HG03060 (cell line): Measurements from ENCODE around the gene ITPR1.

ENCODE experiments used
- ATAC-seq: cut with Tn5 transposase; IDR thresholded peaks from one replicate; pipeline ENCODE4 v1.9.1; 2021; ENCODE audit warnings: low read depth, moderate number of reproducible peaks; ENCODE audit not compliant: unreplicated experiment

ITPR1 gene

DNA sequence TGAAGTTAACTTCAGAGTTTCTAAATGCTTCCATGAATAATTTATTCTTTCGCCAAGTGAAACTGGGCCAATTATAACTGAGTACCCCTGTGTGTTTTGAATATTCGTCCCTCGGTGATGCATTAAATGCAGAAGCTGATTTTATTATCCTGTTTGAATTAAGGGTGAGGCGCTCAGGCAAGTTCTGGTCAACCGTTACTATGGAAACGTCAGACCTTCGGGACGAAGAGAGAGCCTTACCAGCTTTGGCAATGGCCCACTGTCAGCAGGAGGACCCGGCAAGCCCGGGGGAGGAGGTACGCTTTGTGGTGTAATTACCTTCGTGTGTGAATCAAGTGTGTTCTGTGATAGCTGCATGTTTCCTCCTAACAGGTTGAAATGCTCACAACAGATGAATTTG lies 239.8 kb downstream of the ITPR1 start:
- no peak for ATAC-seq

GRCh38 chr3:4734454-4734853 lies 241.3 kb downstream of the ITPR1 start:
- no peak for ATAC-seq

DNA sequence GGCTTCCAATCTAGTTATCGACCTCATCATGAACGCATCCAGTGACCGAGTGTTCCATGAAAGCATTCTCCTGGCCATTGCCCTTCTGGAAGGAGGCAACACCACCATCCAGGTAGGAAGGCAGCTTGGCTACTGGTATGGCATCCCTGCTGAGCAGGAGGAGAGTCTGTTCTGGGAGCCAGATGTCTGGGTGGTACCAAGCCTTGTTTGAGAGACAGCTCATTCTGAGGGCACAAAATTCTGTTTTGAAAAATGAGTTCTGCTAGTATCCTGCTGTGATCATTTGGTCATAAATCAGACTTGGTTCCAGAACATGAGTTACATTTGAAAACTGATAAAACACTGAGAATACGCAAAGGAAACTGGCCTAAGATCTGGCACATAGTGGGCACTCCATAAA lies 242.1 kb downstream of the ITPR1 start:
- no peak for ATAC-seq

- no peak for ATAC-seq
These were observed 243.2 kb downstream of the ITPR1 start for GRCh38 chr3:4736284-4736861.

- no peak for ATAC-seq
These were observed 245.7 kb downstream of the ITPR1 start for GRCh38 chr3:4738737-4739274.

GRCh38 chr3:4739289-4740236 lies 246.4 kb downstream of the ITPR1 start:
- no peak for ATAC-seq

DNA sequence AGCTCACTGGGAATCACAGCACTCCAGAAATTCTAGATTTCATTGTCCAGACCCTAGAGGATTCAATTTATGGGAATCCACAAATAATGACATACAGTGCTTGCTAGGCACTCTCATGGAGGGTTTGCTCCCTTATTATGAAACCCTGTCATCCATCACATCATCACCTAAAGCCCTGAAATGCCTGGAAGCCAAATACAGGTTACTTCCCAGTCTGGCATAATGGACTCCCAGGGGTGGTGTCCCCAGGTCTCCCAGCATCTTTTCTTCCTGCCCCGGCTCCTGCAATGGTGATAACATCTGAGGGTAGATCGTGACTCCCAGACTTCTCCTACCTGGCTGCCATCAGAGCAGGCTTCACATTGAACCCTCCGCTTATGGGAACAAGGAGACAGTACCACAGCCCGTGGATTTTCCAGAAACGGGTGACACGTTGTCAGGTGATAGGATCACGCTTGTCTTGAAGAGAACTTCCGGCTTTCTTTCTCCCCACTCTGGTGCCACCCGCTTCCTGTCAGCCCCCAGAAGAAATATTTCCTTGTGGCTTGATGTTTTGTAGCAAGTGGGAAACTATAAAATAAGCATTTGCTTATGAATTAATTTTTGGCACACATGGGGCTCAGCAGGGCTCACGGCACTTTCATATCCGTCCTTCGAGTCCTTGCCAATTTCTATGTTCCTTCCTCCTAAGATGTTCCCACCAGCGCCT lies 247.4 kb downstream of the ITPR1 start:
- ATAC-seq, result no peak

DNA sequence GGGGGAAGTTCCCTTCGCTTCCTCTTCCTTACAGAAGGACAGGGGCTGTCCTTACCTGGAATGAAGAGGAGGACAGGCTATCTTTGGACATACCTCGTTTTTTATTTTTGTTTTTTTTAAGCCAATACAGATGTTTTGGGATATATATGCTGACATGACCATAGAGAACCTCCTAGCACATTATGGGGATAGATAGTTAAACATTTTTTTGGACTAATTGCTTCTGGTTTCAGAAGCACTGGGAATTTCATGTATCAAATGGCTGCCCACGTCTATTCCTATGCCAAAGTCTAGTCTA lies 247.9 kb downstream of the ITPR1 start:
- ATAC-seq, result no peak

- ATAC-seq, result no peak
These were observed 248.5 kb downstream of the ITPR1 start for GRCh38 chr3:4741404-4742307.

DNA sequence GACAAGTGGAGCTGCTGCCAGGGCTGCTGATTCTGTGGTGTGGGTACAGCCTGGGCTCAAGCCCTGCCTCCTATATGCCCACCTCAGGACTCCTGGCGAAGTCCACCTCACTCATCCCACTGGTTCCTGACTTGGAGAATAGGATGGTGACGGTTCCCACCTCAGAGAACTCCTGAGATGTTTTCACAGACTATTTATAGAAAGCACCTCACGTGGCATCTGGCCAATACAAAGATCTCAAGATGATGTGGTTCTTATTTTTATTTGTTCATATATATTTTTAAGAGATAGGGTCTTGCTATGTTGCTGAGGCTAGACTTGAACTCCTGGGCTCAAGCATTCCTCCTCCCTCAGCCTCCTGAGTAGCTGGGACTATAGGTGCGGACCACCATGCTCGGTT lies 249.2 kb downstream of the ITPR1 start:
- ATAC-seq, result no peak

DNA sequence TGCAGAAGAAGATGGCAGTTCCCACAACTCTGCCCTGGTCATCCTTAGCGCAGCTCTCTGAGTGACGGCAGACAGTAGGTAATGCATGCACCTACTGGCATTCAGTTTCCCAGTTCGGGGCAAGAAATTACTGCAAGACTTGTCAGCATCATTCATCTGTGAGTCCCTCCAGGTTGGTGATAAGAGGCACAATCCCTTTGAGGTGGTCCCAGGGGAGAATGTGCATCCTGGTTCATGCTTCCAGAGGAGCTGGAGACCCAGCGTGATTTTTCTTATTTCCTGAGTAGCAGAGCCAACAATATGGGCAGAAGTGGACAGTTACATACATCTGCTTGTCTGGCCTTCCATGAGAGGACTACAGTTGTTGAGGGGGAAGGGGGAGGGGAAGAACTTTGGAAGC lies 250.2 kb downstream of the ITPR1 start:
- ATAC-seq, result no peak

- ATAC-seq, result no peak
These were observed 251.5 kb downstream of the ITPR1 start for GRCh38 chr3:4744405-4745234.

- no peak for ATAC-seq
These were observed 252.1 kb downstream of the ITPR1 start for GRCh38 chr3:4745235-4745610.

- no peak for ATAC-seq
These were observed 253.3 kb downstream of the ITPR1 start for GRCh38 chr3:4746241-4746958.

DNA sequence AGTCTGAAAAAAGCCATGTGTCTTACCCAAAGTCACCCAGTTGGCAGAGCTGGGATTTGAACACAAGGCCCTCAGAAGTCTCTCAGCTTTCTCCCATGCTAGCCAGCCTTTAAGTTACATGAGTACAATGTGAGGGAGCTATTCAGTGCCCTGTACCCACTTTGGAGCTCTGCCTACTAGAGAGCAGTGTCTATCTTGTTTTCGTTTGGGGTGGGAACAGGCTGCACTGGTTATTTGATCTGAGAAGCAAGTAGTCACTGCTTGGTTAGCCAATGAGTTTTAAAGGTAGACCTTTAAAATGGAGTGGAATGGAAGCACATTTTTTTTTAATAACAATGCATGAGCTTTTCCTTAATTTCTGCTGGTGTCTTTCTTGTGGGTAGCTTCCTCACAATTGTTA lies 255.0 kb downstream of the ITPR1 start:
- ATAC-seq, result no peak

DNA sequence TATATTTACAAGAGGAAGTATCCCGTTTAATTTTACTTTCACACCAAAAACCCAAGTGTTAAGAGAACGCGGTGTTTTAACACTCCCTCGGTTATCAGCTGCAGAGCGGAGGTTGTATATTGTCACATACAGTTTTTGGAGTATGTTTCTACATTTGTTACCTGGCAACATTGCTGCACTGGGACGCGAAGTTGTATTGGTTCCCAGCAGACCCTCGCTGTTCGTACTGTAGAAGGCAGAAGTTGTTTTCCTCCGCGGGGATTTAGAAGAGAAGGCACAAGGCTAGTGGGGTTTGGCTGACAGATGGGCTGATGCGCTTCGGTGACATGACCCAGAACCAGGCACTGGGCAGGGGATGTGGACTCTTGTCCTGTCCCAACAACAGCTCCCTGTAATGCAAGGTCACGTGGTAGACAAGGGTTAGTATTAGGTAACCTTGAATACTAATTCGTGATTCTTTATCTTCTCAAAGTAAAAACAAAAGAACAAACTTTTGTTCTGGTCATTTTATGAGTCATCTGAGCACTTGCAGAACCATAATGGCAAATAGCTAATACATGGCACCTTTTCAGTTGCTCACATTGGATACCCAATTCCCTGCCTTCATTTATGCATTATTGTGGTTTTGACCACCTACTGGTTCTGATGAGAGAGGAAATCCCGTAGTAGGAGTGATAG lies 255.7 kb downstream of the ITPR1 start:
- ATAC-seq, result peak; percentile 46

- ATAC-seq, result no peak
These were observed 256.4 kb downstream of the ITPR1 start for GRCh38 chr3:4749567-4750002.

DNA sequence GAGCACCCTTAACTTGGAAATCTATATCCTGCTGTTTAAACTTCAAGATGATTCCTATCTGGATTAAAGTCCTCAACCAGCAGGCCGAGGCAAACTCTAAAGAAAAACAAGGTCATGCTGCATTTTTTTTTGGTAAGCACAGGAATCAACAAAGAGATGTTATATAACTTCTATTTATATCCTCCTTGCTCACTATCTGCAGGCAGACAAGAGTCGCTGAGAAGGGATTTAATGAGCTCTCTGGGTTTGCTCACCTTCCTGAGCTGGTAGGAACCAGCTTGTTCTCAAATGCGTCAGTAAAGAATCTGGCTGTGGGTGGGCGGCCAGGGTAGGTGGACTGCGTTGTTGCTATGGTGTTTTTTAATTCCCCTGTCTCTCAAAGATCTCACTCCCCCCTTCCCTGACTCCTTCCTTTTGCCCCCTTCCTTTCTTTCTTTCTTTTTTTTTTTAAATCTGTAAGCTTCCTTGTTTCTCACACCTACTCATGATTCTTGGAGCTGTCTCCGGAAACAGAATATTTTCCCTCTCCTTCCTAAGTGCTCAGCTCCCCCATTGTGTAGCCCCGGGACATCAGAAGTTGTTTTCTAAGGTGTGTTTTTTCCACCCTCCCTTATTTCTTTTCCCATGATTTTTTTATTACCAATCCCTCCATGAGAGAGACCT lies 257.3 kb downstream of the ITPR1 start:
- ATAC-seq, result no peak
